K562 (cell line): ENCODE measurements around the gene EXOC6. TPM values are rescaled to one million over a fixed set of nuclear protein-coding genes. Genes with fewer than 3 reads are reported as not detected.
A peak's percentile ranks its signal among the peaks of the same experiment; 100 is the strongest.

Experiments used
- CBX1 ChIP-seq: sonication (generic); IDR thresholded peaks from 2 replicates; pipeline ENCODE4 v1.6.1; 2016; ENCODE audit warnings: antibody characterized with exemption, low read depth, mild to moderate bottlenecking
- FOSL1 ChIP-seq: fragments of 200-800 bp; sonication (Bioruptor generic); conservative IDR thresholded peaks from 2 replicates; pipeline ENCODE4 v1.6.1; 2016; ENCODE audit warnings: missing genetic modification characterization, missing compliant biosample characterization
- GTF2A2 ChIP-seq: IDR thresholded peaks from 2 replicates; pipeline ENCODE4 v1.6.1; 2016; ENCODE audit warnings: mild to moderate bottlenecking, missing genetic modification characterization, missing compliant biosample characterization
- IRF2 ChIP-seq: sonication (generic); formaldehyde crosslinking; IDR thresholded peaks from 2 replicates; pipeline ENCODE4 v1.8.1; 2022; ENCODE audit warnings: mild to moderate bottlenecking, missing genetic modification reagents
- MBD2 ChIP-seq: sonication (generic); IDR thresholded peaks from 2 replicates; pipeline ENCODE4 v1.6.1; 2016; ENCODE audit warnings: low read depth, borderline replicate concordance
- SMARCE1 ChIP-seq: fragments of 450-650 bp; IDR thresholded peaks from 2 replicates; pipeline ENCODE4 v1.7.1; 2016; ENCODE audit warnings: mild to moderate bottlenecking
- SNAPC5 ChIP-seq: fragments of 250-450 bp; sonication (Bioruptor Pico); IDR thresholded peaks from 2 replicates; pipeline ENCODE4 v1.8.0; 2021; ENCODE audit warnings: moderate library complexity, mild to moderate bottlenecking, inconsistent platforms
- polyA plus RNA-seq, 8 experiments: library from polyadenylated mRNA; depleted of rRNA in 4 of 8; stranded (reverse) in 5 of 8; unstranded in 3 of 8; fragments of >200 nt; fragmentation: Nextera tagmentation in 2 of 8; fragmentation: Illumina TruSeq in 1 of 8; extraction: Ambion mirVana in 2 of 8; extraction: Trizol in 1 of 8; gene quantifications; 2 replicates each; pipeline versions ENCODE4 v1.2.1 to v1.2.3, GENCODE V29; 2011 to 2014; ENCODE audit warnings: inconsistent platforms in 1 of 8, missing spikeins in 1 of 8
- total RNA-seq, 7 experiments: library from RNA; depleted of rRNA in 6 of 7; stranded (reverse); fragments of >200 nt in 6 of 7; fragmentation: Illumina TruSeq in 2 of 7; extraction: Trizol in 2 of 7; gene quantifications; 2 replicates each; pipeline versions ENCODE4 v1.2.1 to v1.2.3, GENCODE V29; 2011 to 2021; ENCODE audit warnings: low replicate concordance in 1 of 7
- TF ChIP-seq, protein P1 (sequence below), 2 experiments: fragments of 450-650 bp in 1 of 2; IDR thresholded peaks; 2 replicates each; pipeline ENCODE4 v1.6.1; 2011 to 2017; ENCODE audit warnings: low read depth in 2 of 2, antibody characterized with exemption in 1 of 2, borderline replicate concordance in 1 of 2, low read length in 1 of 2, mild to moderate bottlenecking in 1 of 2, mixed read lengths in 1 of 2; ENCODE audit not compliant: control insufficient read depth in 1 of 2
- TF ChIP-seq, protein P2 (sequence below), 2 experiments: fragments of 450-650 bp; IDR thresholded peaks; 2 replicates each; pipeline ENCODE4 v1.6.1; 2016; ENCODE audit warnings: mild to moderate bottlenecking in 2 of 2, borderline replicate concordance in 1 of 2, low read depth in 1 of 2, moderate library complexity in 1 of 2
- TF ChIP-seq, protein P3 (sequence below): fragments of 450-650 bp; IDR thresholded peaks from 2 replicates; pipeline ENCODE4 v1.6.1; 2014; ENCODE audit warnings: low read depth, mild to moderate bottlenecking, moderate library complexity, borderline replicate concordance
- TF ChIP-seq, protein P4 (sequence below): fragments of 250-450 bp; sonication (Bioruptor Pico); IDR thresholded peaks from 2 replicates; pipeline ENCODE4 v1.6.1; 2021; ENCODE audit warnings: mild to moderate bottlenecking

Gene EXOC6
- total and polyA plus RNA-seq, 9 of the 15 experiments (the other 6 are each of a cell fraction or from before 2014, with no cell fraction given): 13.9 to 42.8 (median 24.9) TPM

- no peak for TF ChIP-seq MBD2
- TF ChIP-seq SNAPC5 (CRISPR knock-in tag): no peak
- no peak for TF ChIP-seq CBX1
- TF ChIP-seq IRF2: no peak
- TF ChIP-seq FOSL1 (tag): peak; percentile 91
- TF ChIP-seq, protein P1, sequence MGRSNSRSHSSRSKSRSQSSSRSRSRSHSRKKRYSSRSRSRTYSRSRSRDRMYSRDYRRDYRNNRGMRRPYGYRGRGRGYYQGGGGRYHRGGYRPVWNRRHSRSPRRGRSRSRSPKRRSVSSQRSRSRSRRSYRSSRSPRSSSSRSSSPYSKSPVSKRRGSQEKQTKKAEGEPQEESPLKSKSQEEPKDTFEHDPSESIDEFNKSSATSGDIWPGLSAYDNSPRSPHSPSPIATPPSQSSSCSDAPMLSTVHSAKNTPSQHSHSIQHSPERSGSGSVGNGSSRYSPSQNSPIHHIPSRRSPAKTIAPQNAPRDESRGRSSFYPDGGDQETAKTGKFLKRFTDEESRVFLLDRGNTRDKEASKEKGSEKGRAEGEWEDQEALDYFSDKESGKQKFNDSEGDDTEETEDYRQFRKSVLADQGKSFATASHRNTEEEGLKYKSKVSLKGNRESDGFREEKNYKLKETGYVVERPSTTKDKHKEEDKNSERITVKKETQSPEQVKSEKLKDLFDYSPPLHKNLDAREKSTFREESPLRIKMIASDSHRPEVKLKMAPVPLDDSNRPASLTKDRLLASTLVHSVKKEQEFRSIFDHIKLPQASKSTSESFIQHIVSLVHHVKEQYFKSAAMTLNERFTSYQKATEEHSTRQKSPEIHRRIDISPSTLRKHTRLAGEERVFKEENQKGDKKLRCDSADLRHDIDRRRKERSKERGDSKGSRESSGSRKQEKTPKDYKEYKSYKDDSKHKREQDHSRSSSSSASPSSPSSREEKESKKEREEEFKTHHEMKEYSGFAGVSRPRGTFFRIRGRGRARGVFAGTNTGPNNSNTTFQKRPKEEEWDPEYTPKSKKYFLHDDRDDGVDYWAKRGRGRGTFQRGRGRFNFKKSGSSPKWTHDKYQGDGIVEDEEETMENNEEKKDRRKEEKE (IDR thresholded peaks at IDR 0.05; ENCODE audit: borderline replicate concordance in 1 of 2, control insufficient read depth in 1 of 2, low read depth in 2 of 2, low read length in 1 of 2): no peak
- TF ChIP-seq, protein P2, sequence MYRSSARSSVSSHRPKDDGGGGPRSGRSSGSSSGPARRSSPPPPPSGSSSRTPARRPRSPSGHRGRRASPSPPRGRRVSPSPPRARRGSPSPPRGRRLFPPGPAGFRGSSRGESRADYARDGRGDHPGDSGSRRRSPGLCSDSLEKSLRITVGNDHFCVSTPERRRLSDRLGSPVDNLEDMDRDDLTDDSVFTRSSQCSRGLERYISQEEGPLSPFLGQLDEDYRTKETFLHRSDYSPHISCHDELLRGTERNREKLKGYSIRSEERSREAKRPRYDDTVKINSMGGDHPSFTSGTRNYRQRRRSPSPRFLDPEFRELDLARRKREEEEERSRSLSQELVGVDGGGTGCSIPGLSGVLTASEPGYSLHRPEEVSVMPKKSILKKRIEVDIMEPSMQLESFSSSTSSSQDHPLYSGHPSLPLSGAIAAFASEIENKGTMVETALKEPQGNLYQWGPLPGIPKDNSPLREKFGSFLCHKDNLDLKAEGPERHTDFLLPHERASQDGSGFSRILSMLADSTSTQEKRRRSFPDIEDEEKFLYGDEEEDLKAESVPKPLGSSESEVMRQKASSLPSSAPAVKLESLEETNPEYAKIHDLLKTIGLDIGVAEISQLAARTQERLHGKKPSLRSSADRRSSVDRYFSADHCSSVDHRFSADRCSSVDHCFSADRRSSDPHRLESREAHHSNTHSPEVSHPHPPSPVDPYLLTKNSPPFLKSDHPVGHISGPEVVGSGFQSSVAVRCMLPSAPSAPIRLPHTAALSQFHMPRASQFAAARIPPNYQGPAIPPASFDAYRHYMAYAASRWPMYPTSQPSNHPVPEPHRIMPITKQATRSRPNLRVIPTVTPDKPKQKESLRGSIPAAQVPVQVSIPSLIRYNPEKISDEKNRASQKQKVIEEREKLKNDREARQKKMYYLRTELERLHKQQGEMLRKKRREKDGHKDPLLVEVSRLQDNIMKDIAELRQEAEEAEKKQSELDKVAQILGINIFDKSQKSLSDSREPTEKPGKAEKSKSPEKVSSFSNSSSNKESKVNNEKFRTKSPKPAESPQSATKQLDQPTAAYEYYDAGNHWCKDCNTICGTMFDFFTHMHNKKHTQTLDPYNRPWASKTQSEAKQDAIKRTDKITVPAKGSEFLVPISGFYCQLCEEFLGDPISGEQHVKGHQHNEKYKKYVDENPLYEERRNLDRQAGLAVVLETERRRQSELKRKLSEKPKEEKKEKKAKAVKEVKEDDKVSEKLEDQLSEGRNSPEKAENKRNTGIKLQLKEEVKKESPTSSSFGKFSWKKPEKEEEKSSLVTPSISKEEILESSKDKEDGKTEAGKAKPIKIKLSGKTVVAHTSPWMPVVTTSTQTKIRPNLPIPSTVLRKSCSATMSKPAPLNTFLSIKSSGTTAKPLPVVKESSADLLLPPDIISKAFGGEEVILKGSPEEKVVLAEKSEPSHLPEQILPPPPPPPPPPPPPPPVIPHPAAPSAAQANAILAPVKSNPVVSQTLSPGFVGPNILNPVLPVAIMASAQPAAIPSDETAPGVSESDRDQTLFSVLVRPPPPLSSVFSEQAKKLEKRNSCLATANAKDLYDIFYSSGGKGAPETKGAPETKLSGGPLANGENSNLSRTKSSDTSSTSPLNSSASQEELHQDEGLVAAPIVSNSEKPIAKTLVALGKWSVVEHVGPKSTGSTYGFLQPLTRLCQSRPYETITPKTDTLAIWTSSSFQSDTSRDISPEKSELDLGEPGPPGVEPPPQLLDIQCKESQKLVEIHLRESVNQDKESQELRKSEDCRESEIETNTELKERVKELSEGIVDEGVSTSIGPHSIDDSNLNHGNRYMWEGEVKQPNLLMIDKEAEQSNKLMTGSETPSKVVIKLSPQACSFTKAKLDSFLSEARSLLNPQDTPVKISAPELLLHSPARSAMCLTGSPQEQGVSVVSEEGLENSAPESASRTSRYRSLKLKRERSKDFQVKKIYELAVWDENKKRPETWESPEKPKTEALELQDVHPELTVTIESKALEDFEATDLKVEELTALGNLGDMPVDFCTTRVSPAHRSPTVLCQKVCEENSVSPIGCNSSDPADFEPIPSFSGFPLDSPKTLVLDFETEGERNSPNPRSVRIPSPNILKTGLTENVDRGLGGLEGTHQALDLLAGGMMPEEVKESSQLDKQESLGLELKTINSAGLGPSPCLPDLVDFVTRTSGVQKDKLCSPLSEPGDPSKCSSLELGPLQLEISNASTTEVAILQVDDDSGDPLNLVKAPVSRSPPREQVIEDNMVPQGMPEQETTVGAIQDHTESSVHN (IDR thresholded peaks at IDR 0.05; ENCODE audit: borderline replicate concordance in 1 of 2, low read depth in 1 of 2): no peak
- TF ChIP-seq, protein P3, sequence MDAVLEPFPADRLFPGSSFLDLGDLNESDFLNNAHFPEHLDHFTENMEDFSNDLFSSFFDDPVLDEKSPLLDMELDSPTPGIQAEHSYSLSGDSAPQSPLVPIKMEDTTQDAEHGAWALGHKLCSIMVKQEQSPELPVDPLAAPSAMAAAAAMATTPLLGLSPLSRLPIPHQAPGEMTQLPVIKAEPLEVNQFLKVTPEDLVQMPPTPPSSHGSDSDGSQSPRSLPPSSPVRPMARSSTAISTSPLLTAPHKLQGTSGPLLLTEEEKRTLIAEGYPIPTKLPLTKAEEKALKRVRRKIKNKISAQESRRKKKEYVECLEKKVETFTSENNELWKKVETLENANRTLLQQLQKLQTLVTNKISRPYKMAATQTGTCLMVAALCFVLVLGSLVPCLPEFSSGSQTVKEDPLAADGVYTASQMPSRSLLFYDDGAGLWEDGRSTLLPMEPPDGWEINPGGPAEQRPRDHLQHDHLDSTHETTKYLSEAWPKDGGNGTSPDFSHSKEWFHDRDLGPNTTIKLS: no peak
- peak; percentile 78; the same call in 1 of the 2 replicates for TF ChIP-seq SMARCE1
- TF ChIP-seq GTF2A2 (tag): no peak
- TF ChIP-seq, protein P4, sequence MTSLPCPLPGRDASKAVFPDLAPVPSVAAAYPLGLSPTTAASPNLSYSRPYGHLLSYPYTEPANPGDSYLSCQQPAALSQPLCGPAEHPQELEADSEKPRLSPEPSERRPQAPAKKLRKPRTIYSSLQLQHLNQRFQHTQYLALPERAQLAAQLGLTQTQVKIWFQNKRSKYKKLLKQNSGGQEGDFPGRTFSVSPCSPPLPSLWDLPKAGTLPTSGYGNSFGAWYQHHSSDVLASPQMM (CRISPR knock-in tag): no peak
Measured at GRCh38 chr10:92822060-92822634, 26.2 kb upstream of the EXOC6 start (continued).
